ENCODE data around the gene KMT2E.

DNA sequence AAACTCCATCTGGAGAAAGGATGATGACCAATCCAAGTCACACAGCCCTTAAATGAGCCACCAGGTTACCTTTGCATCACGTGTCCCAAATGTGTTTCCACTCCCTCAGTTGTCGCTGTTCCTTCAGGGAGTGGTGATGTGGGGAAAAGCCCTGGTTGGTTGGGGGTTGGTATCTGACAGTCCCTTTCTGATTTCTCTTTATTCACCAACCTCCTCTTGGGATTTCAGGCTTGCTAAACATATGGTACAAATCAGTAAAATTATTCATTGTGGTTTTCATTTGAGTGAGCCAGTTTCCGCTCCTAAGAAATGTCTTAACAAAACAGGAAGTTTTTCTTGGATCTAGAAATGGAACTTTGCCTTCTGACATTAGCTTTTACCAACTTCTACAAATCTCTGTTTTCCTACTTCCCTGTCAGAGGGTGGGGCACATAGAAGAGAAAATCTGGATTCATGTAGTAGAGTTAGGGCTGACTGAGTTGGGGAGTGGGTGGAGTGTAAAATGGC is 40.0 kb upstream of the KMT2E start:
- TF ChIP-seq EZH2 (IDR thresholded peaks at IDR 0.05; ENCODE audit: borderline replicate concordance, low read length) (no peak), CTCF (IDR thresholded peaks at IDR 0.05; ENCODE audit: low read length) (no peak)
